ENCODE data around the gene ZZZ3. TPM values are rescaled to one million over a fixed set of nuclear protein-coding genes. Genes with fewer than 3 reads are reported as not detected.
A peak's percentile ranks its signal among the peaks of the same experiment; 100 is the strongest.
"Not testable (repeated sequence)": the region's sequence is repeated elsewhere in the genome, so short reads cannot be mapped to it uniquely, and the experiment has no call there.

ZZZ3 gene
- total and polyA plus RNA-seq, 7 donors = 8.6 to 29.9 (median 25.0) TPM

DNA sequence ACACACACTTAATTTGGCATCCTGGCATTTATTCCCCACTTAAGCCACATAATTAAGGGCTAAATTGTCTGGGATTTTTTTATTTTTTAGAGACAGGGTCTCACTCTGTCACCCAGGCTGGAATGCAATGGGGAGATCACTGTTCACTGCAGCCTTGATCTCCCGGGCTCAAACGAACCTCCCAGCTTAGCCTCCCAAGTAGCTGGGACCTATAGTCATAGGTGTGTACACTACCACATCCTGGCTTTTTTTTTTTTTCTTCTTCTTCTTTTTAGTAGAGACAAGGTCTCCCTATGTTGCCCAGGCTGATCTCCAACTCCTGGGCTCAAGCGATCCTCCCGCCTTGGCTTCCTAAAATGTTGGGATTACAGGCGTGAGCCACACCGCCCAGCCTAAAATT lies 24.2 kb downstream of the ZZZ3 start:
- no peak overlapping the region for H3K27ac ChIP-seq
- no peaks in the 10 kb centered on the region for H3K9me3 ChIP-seq
- TF ChIP-seq, protein P1, sequence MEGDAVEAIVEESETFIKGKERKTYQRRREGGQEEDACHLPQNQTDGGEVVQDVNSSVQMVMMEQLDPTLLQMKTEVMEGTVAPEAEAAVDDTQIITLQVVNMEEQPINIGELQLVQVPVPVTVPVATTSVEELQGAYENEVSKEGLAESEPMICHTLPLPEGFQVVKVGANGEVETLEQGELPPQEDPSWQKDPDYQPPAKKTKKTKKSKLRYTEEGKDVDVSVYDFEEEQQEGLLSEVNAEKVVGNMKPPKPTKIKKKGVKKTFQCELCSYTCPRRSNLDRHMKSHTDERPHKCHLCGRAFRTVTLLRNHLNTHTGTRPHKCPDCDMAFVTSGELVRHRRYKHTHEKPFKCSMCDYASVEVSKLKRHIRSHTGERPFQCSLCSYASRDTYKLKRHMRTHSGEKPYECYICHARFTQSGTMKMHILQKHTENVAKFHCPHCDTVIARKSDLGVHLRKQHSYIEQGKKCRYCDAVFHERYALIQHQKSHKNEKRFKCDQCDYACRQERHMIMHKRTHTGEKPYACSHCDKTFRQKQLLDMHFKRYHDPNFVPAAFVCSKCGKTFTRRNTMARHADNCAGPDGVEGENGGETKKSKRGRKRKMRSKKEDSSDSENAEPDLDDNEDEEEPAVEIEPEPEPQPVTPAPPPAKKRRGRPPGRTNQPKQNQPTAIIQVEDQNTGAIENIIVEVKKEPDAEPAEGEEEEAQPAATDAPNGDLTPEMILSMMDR (IDR thresholded peaks at IDR 0.05) = no peak
- intact Hi-C loops (cut with DNase I) = no loop called here
- no peaks in the 10 kb centered on the region for H3K27me3 ChIP-seq (ENCODE audit: insufficient read depth in 3 of 3, low read length in 2 of 3)
- 92 to 96% (median 94%) methylated on average over 6 of the region's 6 CpGs for WGBS, 3 donors
- no peak for DNase-seq
- no peaks in the 10 kb centered on the region for H3K36me3 ChIP-seq (ENCODE audit: insufficient read depth in 1 of 2, low read depth in 1 of 2)
- no peak for ATAC-seq
- no peak overlapping the region for H3K4me3 ChIP-seq
- no peaks in the 10 kb centered on the region for H3K4me1 ChIP-seq

DNA sequence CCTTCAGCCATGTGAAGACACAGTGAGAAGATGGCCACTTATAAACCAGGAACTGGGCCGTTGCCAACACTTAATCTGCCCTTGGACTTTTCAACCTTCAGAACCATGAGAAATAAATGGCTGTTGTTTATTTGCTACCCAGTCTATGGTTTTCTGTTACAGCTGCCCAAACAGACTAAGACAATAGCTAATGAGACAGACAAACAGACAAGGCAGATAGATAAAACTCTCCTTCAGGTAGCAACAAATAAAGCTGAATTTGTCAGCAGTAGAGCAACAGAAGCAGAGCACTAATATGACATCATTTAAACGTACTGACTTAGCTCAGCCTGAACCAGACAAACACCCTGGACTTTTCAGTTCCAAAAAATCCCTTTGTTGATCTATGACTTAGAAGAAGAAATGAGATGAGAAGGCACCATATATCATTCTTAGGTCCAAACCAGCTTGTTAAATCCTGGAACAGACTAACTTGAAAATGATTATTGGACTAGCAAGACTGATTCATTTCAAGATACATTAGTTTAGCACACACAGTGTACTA lies 27.0 kb downstream of the ZZZ3 start:
- 51 to 55% (median 54%) methylated on average over 2 of the region's 2 CpGs for WGBS, 3 donors
- Histone ChIP-seq H3K9me3 (peaks cover 7% of the 10 kb centered on the region), H3K4me3 (no peak overlapping the region), H3K36me3 (ENCODE audit: insufficient read depth in 1 of 2, low read depth in 1 of 2) (no peaks in the 10 kb centered on the region), H3K4me1 (peaks cover 10% of the 10 kb centered on the region), H3K27me3 (ENCODE audit: insufficient read depth in 3 of 3, low read length in 2 of 3) (no peaks in the 10 kb centered on the region), H3K27ac (no peak overlapping the region)
- TF ChIP-seq, protein P1 (IDR thresholded peaks at IDR 0.05) = no peak
- intact Hi-C loops (cut with DNase I) = no loop called here
- DNase-seq (no peak), ATAC-seq (no peak)

DNA sequence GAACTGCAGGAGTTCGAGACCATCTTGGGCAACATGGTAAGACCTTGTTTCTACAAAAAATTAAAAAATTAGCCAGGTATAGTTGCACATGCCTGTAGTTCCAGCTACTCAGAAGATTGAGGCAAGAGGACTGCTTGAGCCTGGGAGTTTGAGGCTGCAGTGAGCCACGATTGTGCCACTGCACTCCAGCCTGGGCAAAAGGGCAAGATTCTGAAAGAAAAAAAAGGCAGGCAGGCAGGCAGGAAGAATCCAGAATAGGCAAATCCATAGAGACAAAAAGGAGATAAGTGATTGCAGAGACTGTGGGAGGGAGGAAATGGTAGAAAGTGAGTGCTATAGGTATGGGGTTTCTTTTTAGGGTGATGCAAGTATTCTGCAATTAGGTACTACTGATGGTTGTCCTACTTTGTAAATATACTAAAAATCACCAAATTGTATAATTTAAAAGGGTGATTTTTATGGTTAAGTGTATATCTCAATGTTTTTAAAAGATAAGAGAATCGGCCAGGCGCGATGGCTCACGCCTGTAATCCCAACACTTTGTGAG lies 29.4 kb downstream of the ZZZ3 start:
- H3K36me3 ChIP-seq (ENCODE audit: insufficient read depth in 1 of 2, low read depth in 1 of 2) = no peaks in the 10 kb centered on the region
- TF ChIP-seq, protein P1 (IDR thresholded peaks at IDR 0.05) = no peak
- no peak overlapping the region for H3K4me3 ChIP-seq
- peak in 1 of 4 donors; percentile 27 for ATAC-seq
- DNase-seq = no peak
- H3K27ac ChIP-seq = no peak overlapping the region
- no peaks in the 10 kb centered on the region for H3K27me3 ChIP-seq (ENCODE audit: insufficient read depth in 3 of 3, low read length in 2 of 3)
- intact Hi-C loops (cut with DNase I) = no loop called here
- peaks cover 19% of the 10 kb centered on the region for H3K9me3 ChIP-seq
- peaks cover 10% of the 10 kb centered on the region for H3K4me1 ChIP-seq
- WGBS, 3 donors = 89 to 96% (median 90%) methylated on average over 6 of the region's 6 CpGs

DNA sequence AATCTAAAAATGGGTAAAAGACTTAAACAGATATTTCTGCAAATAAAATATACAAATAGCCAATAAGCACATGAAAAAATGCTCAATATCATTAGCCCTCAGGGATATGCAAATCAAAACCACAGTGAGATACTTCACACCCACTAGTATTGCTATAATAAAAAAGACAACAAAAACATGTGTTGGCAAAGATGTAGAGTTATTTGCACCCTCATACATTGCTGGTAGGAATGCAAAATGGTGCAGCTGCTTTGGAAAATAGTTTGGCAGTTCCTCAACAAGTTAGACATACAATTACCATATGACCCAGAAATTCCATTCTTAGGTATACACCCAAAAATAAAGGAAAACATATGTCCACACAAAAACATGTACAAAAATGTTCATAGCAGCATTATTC lies 30.2 kb downstream of the ZZZ3 start:
- no peak overlapping the region for H3K27ac ChIP-seq
- TF ChIP-seq, protein P1 (IDR thresholded peaks at IDR 0.05) = no peak

DNA sequence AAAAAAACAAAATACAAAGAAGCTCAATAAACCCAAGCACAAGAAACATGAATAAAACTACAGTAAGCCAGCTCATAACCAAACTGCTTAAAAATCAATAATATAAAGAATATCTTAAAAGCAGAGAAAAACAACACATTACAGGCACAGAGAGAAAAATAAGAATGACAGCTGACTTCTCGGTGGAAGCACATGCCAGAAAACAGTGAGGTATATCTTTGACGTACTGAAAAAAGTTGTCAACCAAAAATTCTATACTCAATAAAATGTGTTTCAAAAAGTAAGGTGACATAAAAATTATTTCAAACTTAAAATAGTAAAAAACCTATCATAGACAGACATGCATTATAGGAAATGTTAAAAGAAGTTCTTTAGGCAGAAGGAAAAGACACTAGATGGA lies 33.3 kb downstream of the ZZZ3 start:
- WGBS, 3 donors = 95 to 99% (median 99%) methylated on average over 2 of the region's 2 CpGs
- peaks cover 19% of the 10 kb centered on the region for H3K9me3 ChIP-seq
- H3K27ac ChIP-seq = no peak overlapping the region
- peaks cover 0 to 11% of the 10 kb centered on the region in 2 donors for H3K36me3 ChIP-seq (ENCODE audit: insufficient read depth in 1 of 2, low read depth in 1 of 2)
- H3K4me3 ChIP-seq = no peak overlapping the region
- peaks cover 10% of the 10 kb centered on the region for H3K4me1 ChIP-seq
- DNase-seq = no peak
- TF ChIP-seq, protein P1 (IDR thresholded peaks at IDR 0.05) = no peak
- H3K27me3 ChIP-seq (ENCODE audit: insufficient read depth in 3 of 3, low read length in 2 of 3) = no peaks in the 10 kb centered on the region
- intact Hi-C loops (cut with DNase I) = no loop called here
- no peak for ATAC-seq

More for the DNA sequence above, 30.2 kb downstream of the ZZZ3 start:
- Histone ChIP-seq H3K4me3 (no peak overlapping the region), H3K36me3 (ENCODE audit: insufficient read depth in 1 of 2, low read depth in 1 of 2) (no peaks in the 10 kb centered on the region), H3K27me3 (ENCODE audit: insufficient read depth in 3 of 3, low read length in 2 of 3) (no peaks in the 10 kb centered on the region), H3K9me3 (peaks cover 19% of the 10 kb centered on the region), H3K4me1 (peaks cover 10% of the 10 kb centered on the region)
- ATAC-seq = no peak
- intact Hi-C loops (cut with DNase I) = no loop called here
- no peak for DNase-seq

DNA sequence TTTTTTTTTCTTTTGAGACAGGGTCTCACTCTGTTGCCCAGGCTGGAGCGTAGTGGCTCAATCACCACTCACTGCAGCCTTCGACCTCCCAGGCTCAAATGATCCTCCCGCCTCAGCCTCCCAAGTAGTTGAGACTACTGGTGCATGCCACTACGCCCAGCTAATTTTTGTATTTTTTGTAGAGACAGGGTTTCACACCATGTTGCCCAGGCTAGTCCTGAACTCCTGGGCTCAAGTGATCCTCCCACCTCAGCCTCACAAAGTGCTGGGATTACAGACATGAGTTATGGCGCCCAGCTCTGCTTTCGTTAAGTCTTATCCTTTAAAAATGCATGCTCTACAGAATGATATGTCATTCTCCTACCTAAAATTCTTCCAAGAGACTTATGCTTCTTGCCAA lies 36.2 kb downstream of the ZZZ3 start:
- H3K36me3 ChIP-seq (ENCODE audit: insufficient read depth in 1 of 2, low read depth in 1 of 2) = peaks cover 0 to 11% of the 10 kb centered on the region in 2 donors
- H3K4me3 ChIP-seq; DNase-seq; intact Hi-C loops (cut with DNase I); ATAC-seq; H3K27ac ChIP-seq; H3K27me3 ChIP-seq (ENCODE audit: insufficient read depth in 3 of 3, low read length in 2 of 3); H3K4me1 ChIP-seq: not testable (repeated sequence)
- peaks cover 19% of the 10 kb centered on the region for H3K9me3 ChIP-seq
- 96 to 98% (median 97%) methylated on average over 6 of the region's 6 CpGs for WGBS, 3 donors

All from psoas muscle (tissue), 8 donors.